ENCODE results near the gene CAPZB.
A peak's percentile ranks its signal among the peaks of the same experiment; 100 is the strongest.

Gene CAPZB

GRCh38 chr1:19327736-19328135 is 157.6 kb downstream of the CAPZB start:
- no peaks in the 10 kb centered on the region for H3K4me1 Mint-ChIP-seq (ENCODE audit: low read depth)
- no peaks in the 10 kb centered on the region for H3K27me3 Mint-ChIP-seq
- H3K9me3 Mint-ChIP-seq (ENCODE audit: low read depth), result no peaks in the 10 kb centered on the region
- H3K27ac Mint-ChIP-seq, result no peak overlapping the region
- no peak overlapping the region for H3K4me3 Mint-ChIP-seq
- H3K36me3 Mint-ChIP-seq, result peaks cover 2% of the 10 kb centered on the region

- H3K4me1 Mint-ChIP-seq (ENCODE audit: low read depth), result no peaks in the 10 kb centered on the region
Observed at GRCh38 chr1:19327301-19327700, 158.0 kb downstream of the CAPZB start.

GRCh38 chr1:19326748-19327065 is 158.6 kb downstream of the CAPZB start:
- Mint-ChIP-seq H3K36me3 (peaks cover 2% of the 10 kb centered on the region), H3K27me3 (no peaks in the 10 kb centered on the region), H3K4me1 (ENCODE audit: low read depth) (no peaks in the 10 kb centered on the region), H3K9me3 (ENCODE audit: low read depth) (no peaks in the 10 kb centered on the region), H3K4me3 (no peak overlapping the region), H3K27ac (no peak overlapping the region)

More at GRCh38 chr1:19327301-19327700, 158.0 kb downstream of the CAPZB start:
- no peak overlapping the region for H3K27ac Mint-ChIP-seq
- no peaks in the 10 kb centered on the region for H3K9me3 Mint-ChIP-seq (ENCODE audit: low read depth)
- H3K27me3 Mint-ChIP-seq, result no peaks in the 10 kb centered on the region
- peaks cover 2% of the 10 kb centered on the region for H3K36me3 Mint-ChIP-seq
- H3K4me3 Mint-ChIP-seq, result no peak overlapping the region

- Mint-ChIP-seq H3K27ac (no peak overlapping the region), H3K27me3 (no peaks in the 10 kb centered on the region), H3K36me3 (peaks cover 2% of the 10 kb centered on the region), H3K9me3 (ENCODE audit: low read depth) (no peaks in the 10 kb centered on the region), H3K4me3 (no peak overlapping the region), H3K4me1 (ENCODE audit: low read depth) (no peaks in the 10 kb centered on the region)
Observed at GRCh38 chr1:19325958-19326747, 159.2 kb downstream of the CAPZB start.

- Mint-ChIP-seq H3K4me1 (ENCODE audit: low read depth) (no peaks in the 10 kb centered on the region), H3K4me3 (no peak overlapping the region), H3K27me3 (no peaks in the 10 kb centered on the region), H3K27ac (no peak overlapping the region), H3K36me3 (peaks cover 2% of the 10 kb centered on the region), H3K9me3 (ENCODE audit: low read depth) (no peaks in the 10 kb centered on the region)
Observed at GRCh38 chr1:19325368-19325957, 159.9 kb downstream of the CAPZB start.

- Mint-ChIP-seq H3K27ac (no peak overlapping the region), H3K4me1 (ENCODE audit: low read depth) (no peaks in the 10 kb centered on the region)
Observed at GRCh38 chr1:19324665-19324990, 160.7 kb downstream of the CAPZB start.

GRCh38 chr1:19323987-19324664 is 161.2 kb downstream of the CAPZB start:
- Mint-ChIP-seq H3K9me3 (ENCODE audit: low read depth) (no peaks in the 10 kb centered on the region), H3K4me1 (ENCODE audit: low read depth) (no peaks in the 10 kb centered on the region), H3K27ac (no peak overlapping the region), H3K36me3 (peaks cover 2% of the 10 kb centered on the region), H3K4me3 (no peak overlapping the region), H3K27me3 (no peaks in the 10 kb centered on the region)

More at GRCh38 chr1:19324665-19324990, 160.7 kb downstream of the CAPZB start:
- H3K27me3 Mint-ChIP-seq, result no peaks in the 10 kb centered on the region
- H3K4me3 Mint-ChIP-seq, result no peak overlapping the region
- no peaks in the 10 kb centered on the region for H3K9me3 Mint-ChIP-seq (ENCODE audit: low read depth)
- H3K36me3 Mint-ChIP-seq, result peaks cover 2% of the 10 kb centered on the region

GRCh38 chr1:19322481-19322880 is 162.9 kb downstream of the CAPZB start:
- Mint-ChIP-seq H3K27ac (no peak overlapping the region), H3K36me3 (peaks cover 5% of the 10 kb centered on the region), H3K27me3 (no peaks in the 10 kb centered on the region), H3K4me1 (ENCODE audit: low read depth) (no peaks in the 10 kb centered on the region), H3K9me3 (ENCODE audit: low read depth) (no peaks in the 10 kb centered on the region), H3K4me3 (no peak overlapping the region)

GRCh38 chr1:19321071-19321470 is 164.3 kb downstream of the CAPZB start:
- no peak overlapping the region for H3K27ac Mint-ChIP-seq
- H3K27me3 Mint-ChIP-seq, result no peaks in the 10 kb centered on the region
- no peak overlapping the region for H3K4me3 Mint-ChIP-seq
- H3K36me3 Mint-ChIP-seq, result peaks cover 5% of the 10 kb centered on the region
- H3K9me3 Mint-ChIP-seq (ENCODE audit: low read depth), result no peaks in the 10 kb centered on the region
- H3K4me1 Mint-ChIP-seq (ENCODE audit: low read depth), result peaks cover 3% of the 10 kb centered on the region

- H3K4me1 Mint-ChIP-seq (ENCODE audit: low read depth), result peaks cover 8% of the 10 kb centered on the region
- H3K4me3 Mint-ChIP-seq, result no peak overlapping the region
- H3K27ac Mint-ChIP-seq, result no peak overlapping the region
- H3K36me3 Mint-ChIP-seq, result peaks cover 5% of the 10 kb centered on the region
- no peaks in the 10 kb centered on the region for H3K27me3 Mint-ChIP-seq
- no peaks in the 10 kb centered on the region for H3K9me3 Mint-ChIP-seq (ENCODE audit: low read depth)
Observed at GRCh38 chr1:19319196-19319595, 166.1 kb downstream of the CAPZB start.

GRCh38 chr1:19317126-19317910 is 168.0 kb downstream of the CAPZB start:
- H3K4me1 Mint-ChIP-seq (ENCODE audit: low read depth), result peaks cover 17% of the 10 kb centered on the region
- no peaks in the 10 kb centered on the region for H3K27me3 Mint-ChIP-seq
- no peak overlapping the region for H3K27ac Mint-ChIP-seq
- H3K4me3 Mint-ChIP-seq, result no peak overlapping the region
- H3K36me3 Mint-ChIP-seq, result peaks cover 3% of the 10 kb centered on the region
- no peaks in the 10 kb centered on the region for H3K9me3 Mint-ChIP-seq (ENCODE audit: low read depth)

GRCh38 chr1:19315378-19316198 is 169.8 kb downstream of the CAPZB start:
- Mint-ChIP-seq H3K4me3 (no peak overlapping the region), H3K27ac (no peak overlapping the region), H3K27me3 (no peaks in the 10 kb centered on the region), H3K36me3 (peaks cover 3% of the 10 kb centered on the region), H3K9me3 (ENCODE audit: low read depth) (no peaks in the 10 kb centered on the region), H3K4me1 (ENCODE audit: low read depth) (peaks cover 24% of the 10 kb centered on the region)

GRCh38 chr1:19313961-19314882 is 171.1 kb downstream of the CAPZB start:
- Mint-ChIP-seq H3K27me3 (no peaks in the 10 kb centered on the region), H3K9me3 (ENCODE audit: low read depth) (no peaks in the 10 kb centered on the region), H3K4me3 (no peak overlapping the region), H3K4me1 (ENCODE audit: low read depth) (peaks cover 29% of the 10 kb centered on the region), H3K27ac (no peak overlapping the region), H3K36me3 (peaks cover 3% of the 10 kb centered on the region)

- Mint-ChIP-seq H3K4me1 (ENCODE audit: low read depth) (peaks cover 35% of the 10 kb centered on the region), H3K27me3 (no peaks in the 10 kb centered on the region), H3K9me3 (ENCODE audit: low read depth) (no peaks in the 10 kb centered on the region), H3K36me3 (peaks cover 7% of the 10 kb centered on the region), H3K27ac (no peak overlapping the region), H3K4me3 (peak overlapping the region; percentile 84)
Observed at GRCh38 chr1:19313636-19313959, 171.7 kb downstream of the CAPZB start.

Data from activated naive CD8-positive, alpha-beta T cell (primary cell).